ENCODE data around the gene PAGE1. TPM values are rescaled to one million over a fixed set of nuclear protein-coding genes. Genes with fewer than 3 reads are reported as not detected.
"Not testable (repeated sequence)": the region's sequence is repeated elsewhere in the genome, so short reads cannot be mapped to it uniquely, and the experiment has no call there.

Gene PAGE1
- polyA plus RNA-seq (ENCODE audit: insufficient read length) = not detected

- no peak for DNase-seq (ENCODE audit: low read depth)
Observed at GRCh38 chrX:49695276-49696180, at the start of gene PAGE1. Gene PAGE1, minus strand, starts transcription at chrX:49695984. Its CDS starts 1,214 bp downstream, at chrX:49694770.

- DNase-seq (ENCODE audit: low read depth) = not testable (repeated sequence)
Observed at GRCh38 chrX:49741501-49741900, 45.7 kb upstream of the PAGE1 start.

GRCh38 chrX:49727847-49728246, 32.1 kb upstream of the PAGE1 start:
- no peak for DNase-seq (ENCODE audit: low read depth)

GRCh38 chrX:49726966-49727365, 31.2 kb upstream of the PAGE1 start:
- no peak for DNase-seq (ENCODE audit: low read depth)

- DNase-seq (ENCODE audit: low read depth) = no peak
Observed at GRCh38 chrX:49725923-49726904, 30.4 kb upstream of the PAGE1 start.

- DNase-seq (ENCODE audit: low read depth) = no peak
Observed at GRCh38 chrX:49725401-49725800, 29.6 kb upstream of the PAGE1 start.

- DNase-seq (ENCODE audit: low read depth) = not testable (repeated sequence)
Observed at GRCh38 chrX:49720106-49720505, 24.3 kb upstream of the PAGE1 start.

- no peak for DNase-seq (ENCODE audit: low read depth)
Observed at GRCh38 chrX:49712577-49712976, 16.8 kb upstream of the PAGE1 start.

- DNase-seq (ENCODE audit: low read depth) = no peak
Observed at GRCh38 chrX:49710744-49711319, 15.0 kb upstream of the PAGE1 start.

- DNase-seq (ENCODE audit: low read depth) = no peak
Observed at GRCh38 chrX:49704691-49705404, 9.1 kb upstream of the PAGE1 start.

- no peak for DNase-seq (ENCODE audit: low read depth)
Observed at GRCh38 chrX:49701933-49702332, 6.1 kb upstream of the PAGE1 start.

- no peak for DNase-seq (ENCODE audit: low read depth)
Observed at GRCh38 chrX:49701323-49701722, 5.5 kb upstream of the PAGE1 start.

GRCh38 chrX:49675075-49675719, 20.6 kb downstream of the PAGE1 start:
- no peak for DNase-seq (ENCODE audit: low read depth)

GRCh38 chrX:49673394-49673793, 22.4 kb downstream of the PAGE1 start:
- DNase-seq (ENCODE audit: low read depth) = no peak

- DNase-seq (ENCODE audit: low read depth) = no peak
Observed at GRCh38 chrX:49664824-49665223, 31.0 kb downstream of the PAGE1 start.

- no peak for DNase-seq (ENCODE audit: low read depth)
Observed at GRCh38 chrX:49661881-49662280, 33.9 kb downstream of the PAGE1 start.

GRCh38 chrX:49659771-49660170, 36.0 kb downstream of the PAGE1 start:
- DNase-seq (ENCODE audit: low read depth) = no peak

- no peak for DNase-seq (ENCODE audit: low read depth)
Observed at GRCh38 chrX:49656533-49656932, 39.3 kb downstream of the PAGE1 start.

GRCh38 chrX:49644991-49645637, 50.7 kb downstream of the PAGE1 start:
- DNase-seq (ENCODE audit: low read depth) = no peak

Measured in forelimb muscle (tissue), 1 donor.